Measurements from ENCODE around the gene STX16.

DNA sequence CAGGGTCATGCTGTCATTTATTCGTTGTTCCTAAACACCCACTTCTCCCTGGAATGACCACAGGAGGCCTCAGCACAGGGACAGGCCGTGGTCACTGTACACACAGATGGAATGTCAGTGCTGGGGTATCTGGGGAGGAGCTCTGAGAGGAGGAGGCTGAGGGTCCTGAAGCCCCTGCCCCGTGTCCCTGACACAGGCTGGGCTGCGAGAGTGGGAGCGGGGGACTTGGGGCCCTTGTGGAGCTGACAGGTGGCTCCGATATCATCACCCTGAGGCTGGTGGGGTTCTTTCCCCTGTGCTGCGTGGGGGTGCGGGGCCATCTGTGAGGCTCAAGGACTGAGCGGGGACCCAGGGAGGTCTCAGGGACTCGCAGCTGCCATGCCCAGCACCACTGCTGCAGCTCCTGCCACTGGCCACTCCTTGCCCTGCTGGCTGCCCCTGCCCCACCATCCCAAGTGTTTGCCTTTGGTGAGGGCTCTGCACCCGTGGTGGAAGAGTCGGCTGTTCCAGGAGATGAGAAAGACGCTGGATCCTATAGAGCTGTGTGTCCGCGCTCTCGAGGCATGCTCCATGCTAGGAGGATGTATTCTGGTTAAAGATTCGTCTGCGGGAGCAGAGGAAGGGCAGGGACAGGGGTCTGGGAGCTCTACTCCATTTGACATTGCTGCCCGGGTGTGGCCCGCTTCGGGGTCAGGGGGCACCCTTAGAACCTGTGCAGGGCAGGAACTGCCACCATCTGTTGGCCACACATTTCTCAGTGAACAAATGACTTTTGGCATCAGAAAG is 60.4 kb downstream of the STX16 start:
- TF ChIP-seq, protein P1, sequence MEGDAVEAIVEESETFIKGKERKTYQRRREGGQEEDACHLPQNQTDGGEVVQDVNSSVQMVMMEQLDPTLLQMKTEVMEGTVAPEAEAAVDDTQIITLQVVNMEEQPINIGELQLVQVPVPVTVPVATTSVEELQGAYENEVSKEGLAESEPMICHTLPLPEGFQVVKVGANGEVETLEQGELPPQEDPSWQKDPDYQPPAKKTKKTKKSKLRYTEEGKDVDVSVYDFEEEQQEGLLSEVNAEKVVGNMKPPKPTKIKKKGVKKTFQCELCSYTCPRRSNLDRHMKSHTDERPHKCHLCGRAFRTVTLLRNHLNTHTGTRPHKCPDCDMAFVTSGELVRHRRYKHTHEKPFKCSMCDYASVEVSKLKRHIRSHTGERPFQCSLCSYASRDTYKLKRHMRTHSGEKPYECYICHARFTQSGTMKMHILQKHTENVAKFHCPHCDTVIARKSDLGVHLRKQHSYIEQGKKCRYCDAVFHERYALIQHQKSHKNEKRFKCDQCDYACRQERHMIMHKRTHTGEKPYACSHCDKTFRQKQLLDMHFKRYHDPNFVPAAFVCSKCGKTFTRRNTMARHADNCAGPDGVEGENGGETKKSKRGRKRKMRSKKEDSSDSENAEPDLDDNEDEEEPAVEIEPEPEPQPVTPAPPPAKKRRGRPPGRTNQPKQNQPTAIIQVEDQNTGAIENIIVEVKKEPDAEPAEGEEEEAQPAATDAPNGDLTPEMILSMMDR (IDR thresholded peaks at IDR 0.05) = no peak
- TF ChIP-seq POLR2A (IDR thresholded peaks at IDR 0.05) (no peak), EP300 (IDR thresholded peaks at IDR 0.05) (no peak)

Measured in gastroesophageal sphincter (tissue), 3 donors.